Liver (tissue), 9 donors: ENCODE measurements around the gene GSAP. TPM values are rescaled to one million over a fixed set of nuclear protein-coding genes. Genes with fewer than 3 reads are reported as not detected.
A peak's percentile ranks its signal among the peaks of the same experiment; 100 is the strongest.

ENCODE experiments used
- DNase-seq: peaks from one replicate; pipeline ENCODE4 v3.0.0-alpha.2; 2017; ENCODE audit warnings: low spot score
- H3K27ac ChIP-seq, 2 donors: one replicate each; pipeline ENCODE4 v1.7.0; 2013; ENCODE audit warnings: inconsistent platforms in 2 of 2, low read length in 2 of 2, control low read depth in 1 of 2, low read depth in 1 of 2, mild to moderate bottlenecking in 1 of 2
- H3K27me3 ChIP-seq, 4 donors: one replicate each; pipeline versions ENCODE4 v1.6.1 to v1.7.0; 2013; ENCODE audit warnings: low read length in 3 of 4, inconsistent platforms in 1 of 4, mild to moderate bottlenecking in 1 of 4, moderate library complexity in 1 of 4; ENCODE audit not compliant: control insufficient read depth in 4 of 4, insufficient read depth in 4 of 4
- H3K36me3 ChIP-seq, 4 donors: one replicate each; pipeline versions ENCODE4 v1.6.1 to v1.7.0; 2013; ENCODE audit warnings: low read length in 3 of 4, mild to moderate bottlenecking in 3 of 4, low read depth in 1 of 4, moderate library complexity in 1 of 4; ENCODE audit not compliant: control insufficient read depth in 4 of 4, insufficient read depth in 3 of 4
- H3K4me1 ChIP-seq, 4 donors: one replicate each; pipeline versions ENCODE4 v1.6.1 to v1.7.0; 2013; ENCODE audit warnings: low read length in 3 of 4, mild to moderate bottlenecking in 3 of 4, moderate library complexity in 1 of 4; ENCODE audit not compliant: control insufficient read depth in 4 of 4, insufficient read depth in 4 of 4
- H3K4me3 ChIP-seq, 3 donors: one replicate each; pipeline versions ENCODE4 v1.6.1 to v1.7.0; 2013; ENCODE audit warnings: low read length in 3 of 3, control low read depth in 1 of 3, low read depth in 1 of 3, mild to moderate bottlenecking in 1 of 3
- H3K9ac ChIP-seq, 2 donors: one replicate each; pipeline ENCODE4 v1.7.0; 2013; ENCODE audit warnings: low read length in 2 of 2, mild to moderate bottlenecking in 2 of 2, moderate library complexity in 2 of 2, control low read depth in 1 of 2, low read depth in 1 of 2
- H3K9me3 ChIP-seq, 4 donors: one replicate each; pipeline versions ENCODE4 v1.6.1 to v1.7.0; 2013; ENCODE audit warnings: low read length in 3 of 4; ENCODE audit not compliant: control insufficient read depth in 4 of 4
- CTCF ChIP-seq: fragments of 150-350 bp; IDR thresholded peaks from 2 replicates; pipeline ENCODE4 v1.5.1; 2017; ENCODE audit warnings: improper control_type of control experiment, low read depth, low read length; ENCODE audit not compliant: missing input control
- FOXA1 ChIP-seq: IDR thresholded peaks from 2 replicates; pipeline ENCODE4 v1.6.1; 2016; ENCODE audit warnings: antibody characterized with exemption
- FOXA2 ChIP-seq: IDR thresholded peaks from 2 replicates; pipeline ENCODE4 v1.6.1; 2016; ENCODE audit warnings: antibody characterized with exemption
- GABPA ChIP-seq, 2 donors: IDR thresholded peaks in 1 of 2; conservative IDR thresholded peaks in 1 of 2; 2 replicates each; pipeline ENCODE4 v1.6.1; 2016; ENCODE audit warnings: antibody characterized with exemption in 2 of 2, mild to moderate bottlenecking in 1 of 2, moderate library complexity in 1 of 2
- MAX ChIP-seq: IDR thresholded peaks from 2 replicates; pipeline ENCODE4 v1.6.1; 2016; ENCODE audit warnings: antibody characterized with exemption
- NR2F2 ChIP-seq: IDR thresholded peaks from 2 replicates; pipeline ENCODE4 v1.6.1; 2016; ENCODE audit warnings: antibody characterized with exemption
- RAD21 ChIP-seq, 2 donors: IDR thresholded peaks; 2 replicates each; pipeline ENCODE4 v1.6.1; 2016; ENCODE audit warnings: antibody characterized with exemption in 2 of 2, mild to moderate bottlenecking in 2 of 2
- RXRA ChIP-seq, 2 donors: IDR thresholded peaks; 2 replicates each; pipeline ENCODE4 v1.6.1; 2017 to 2018; ENCODE audit warnings: antibody characterized with exemption in 2 of 2, mild to moderate bottlenecking in 1 of 2
- SP1 ChIP-seq: IDR thresholded peaks from 2 replicates; pipeline ENCODE4 v1.6.1; 2018; ENCODE audit warnings: antibody characterized with exemption, mild to moderate bottlenecking
- TAF1 ChIP-seq: conservative IDR thresholded peaks from 2 replicates; pipeline ENCODE4 v1.6.1; 2016; ENCODE audit warnings: antibody characterized with exemption, mild to moderate bottlenecking
- YY1 ChIP-seq: IDR thresholded peaks from 2 replicates; pipeline ENCODE4 v1.6.1; 2016; ENCODE audit warnings: antibody characterized with exemption, mild to moderate bottlenecking
- WGBS: extraction: QIAGEN DNeasy Blood & Tissue Kit; methylation state at CpG from one replicate; pipeline ENCODE4 v1.1.7; 2013; 5-methylcytosine and 5-hydroxymethylcytosine counted together
- polyA plus RNA-seq, 2 donors: library from polyadenylated mRNA; stranded (reverse) in 1 of 2; unstranded in 1 of 2; fragments of 200-250 nt in 1 of 2; fragments of >200 nt in 1 of 2; fragmentation: Nextera tagmentation in 1 of 2; extraction: Ambion mirVana in 1 of 2; gene quantifications; one replicate each; pipeline versions ENCODE4 v1.2.1 to v1.2.3, GENCODE V29; 2013 to 2015
- total RNA-seq, 2 donors: library from RNA; depleted of rRNA; stranded (reverse); fragments of >200 nt; gene quantifications; one replicate each; pipeline ENCODE4 v1.2.3, GENCODE V29; 2014
- TF ChIP-seq, protein P1 (sequence below): IDR thresholded peaks from 2 replicates; pipeline ENCODE4 v1.6.1; 2016; ENCODE audit warnings: antibody characterized with exemption, mild to moderate bottlenecking
- TF ChIP-seq, protein P2 (sequence below): IDR thresholded peaks from 2 replicates; pipeline ENCODE4 v1.6.1; 2016; ENCODE audit warnings: antibody characterized with exemption
- donor health status: healthy.
- donor health status: healthy.
- donor health status: healthy.
- donor health status: healthy.
- donor health status: healthy.

GSAP gene
- total and polyA plus RNA-seq, 4 donors = 4.1 to 30.9 (median 17.7) TPM

DNA sequence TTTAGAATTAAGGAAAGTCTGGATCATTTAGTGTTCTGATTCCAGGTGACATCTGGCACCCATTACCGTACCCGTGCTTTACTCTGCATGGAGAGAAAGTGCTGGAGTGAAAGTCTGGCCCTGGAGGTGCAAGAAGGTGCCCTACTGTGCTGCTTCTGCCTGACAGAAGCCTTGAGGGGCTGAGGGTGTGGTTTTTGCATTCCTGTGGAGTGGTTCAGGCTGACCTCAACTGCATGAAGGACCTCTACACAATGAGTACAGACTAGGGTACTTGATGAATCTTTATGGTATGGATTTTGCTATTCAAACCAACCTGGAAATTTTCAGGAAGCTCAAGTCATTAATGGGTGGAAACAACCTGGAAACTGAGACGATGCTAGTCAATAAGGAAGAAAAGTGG, 45.1 kb upstream of the GSAP start (continued):
- TF ChIP-seq, protein P1, sequence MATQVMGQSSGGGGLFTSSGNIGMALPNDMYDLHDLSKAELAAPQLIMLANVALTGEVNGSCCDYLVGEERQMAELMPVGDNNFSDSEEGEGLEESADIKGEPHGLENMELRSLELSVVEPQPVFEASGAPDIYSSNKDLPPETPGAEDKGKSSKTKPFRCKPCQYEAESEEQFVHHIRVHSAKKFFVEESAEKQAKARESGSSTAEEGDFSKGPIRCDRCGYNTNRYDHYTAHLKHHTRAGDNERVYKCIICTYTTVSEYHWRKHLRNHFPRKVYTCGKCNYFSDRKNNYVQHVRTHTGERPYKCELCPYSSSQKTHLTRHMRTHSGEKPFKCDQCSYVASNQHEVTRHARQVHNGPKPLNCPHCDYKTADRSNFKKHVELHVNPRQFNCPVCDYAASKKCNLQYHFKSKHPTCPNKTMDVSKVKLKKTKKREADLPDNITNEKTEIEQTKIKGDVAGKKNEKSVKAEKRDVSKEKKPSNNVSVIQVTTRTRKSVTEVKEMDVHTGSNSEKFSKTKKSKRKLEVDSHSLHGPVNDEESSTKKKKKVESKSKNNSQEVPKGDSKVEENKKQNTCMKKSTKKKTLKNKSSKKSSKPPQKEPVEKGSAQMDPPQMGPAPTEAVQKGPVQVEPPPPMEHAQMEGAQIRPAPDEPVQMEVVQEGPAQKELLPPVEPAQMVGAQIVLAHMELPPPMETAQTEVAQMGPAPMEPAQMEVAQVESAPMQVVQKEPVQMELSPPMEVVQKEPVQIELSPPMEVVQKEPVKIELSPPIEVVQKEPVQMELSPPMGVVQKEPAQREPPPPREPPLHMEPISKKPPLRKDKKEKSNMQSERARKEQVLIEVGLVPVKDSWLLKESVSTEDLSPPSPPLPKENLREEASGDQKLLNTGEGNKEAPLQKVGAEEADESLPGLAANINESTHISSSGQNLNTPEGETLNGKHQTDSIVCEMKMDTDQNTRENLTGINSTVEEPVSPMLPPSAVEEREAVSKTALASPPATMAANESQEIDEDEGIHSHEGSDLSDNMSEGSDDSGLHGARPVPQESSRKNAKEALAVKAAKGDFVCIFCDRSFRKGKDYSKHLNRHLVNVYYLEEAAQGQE = no peak
- TF ChIP-seq NR2F2 = no peak

DNA sequence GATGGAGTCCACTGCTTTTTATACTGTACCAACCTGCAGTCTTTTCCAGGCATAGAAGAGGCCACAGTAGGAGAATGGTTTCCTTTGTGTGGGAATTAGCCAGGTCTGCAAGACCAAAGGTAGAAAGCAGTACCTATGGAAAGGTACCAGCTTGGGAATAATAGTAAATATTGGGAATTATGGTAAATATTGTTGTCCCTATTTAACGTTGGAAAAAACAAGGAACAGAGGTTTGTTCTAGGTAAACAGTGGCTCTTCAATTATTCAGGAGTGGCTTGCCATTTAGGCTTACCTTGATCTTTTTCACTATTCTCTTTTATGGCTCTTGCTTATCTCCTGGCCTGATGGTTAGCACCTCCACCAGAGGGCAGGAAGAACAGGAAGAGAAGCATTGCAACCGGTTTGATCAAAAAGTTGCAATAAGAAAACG, 43.9 kb upstream of the GSAP start:
- H3K4me3 ChIP-seq = no peak overlapping the region
- H3K36me3 ChIP-seq = no peaks in the 10 kb centered on the region
- H3K9ac ChIP-seq = no peak overlapping the region
- 44% methylated on average over 3 of the region's 3 CpGs for WGBS
- no peak for DNase-seq
- no peak overlapping the region for H3K27ac ChIP-seq
- no peaks in the 10 kb centered on the region for H3K27me3 ChIP-seq
- no peak for TF ChIP-seq MAX
- TF ChIP-seq RAD21 (IDR thresholded peaks at IDR 0.05) = peak; percentile 30 to 73
- H3K4me1 ChIP-seq = no peaks in the 10 kb centered on the region
- H3K9me3 ChIP-seq = no peaks in the 10 kb centered on the region

- no peak for TF ChIP-seq SP1
- TF ChIP-seq RAD21 (IDR thresholded peaks at IDR 0.05) = no peak
- TF ChIP-seq FOXA1 = no peak
- TF ChIP-seq RXRA (IDR thresholded peaks at IDR 0.05) = no peak
- TF ChIP-seq CTCF = no peak
- no peak for TF ChIP-seq YY1
- TF ChIP-seq TAF1 = no peak
- TF ChIP-seq MAX = no peak
- TF ChIP-seq, protein P1 = no peak
- TF ChIP-seq FOXA2 = no peak
- TF ChIP-seq NR2F2 = no peak
- TF ChIP-seq GABPA (IDR thresholded peaks at IDR 0.05 in 1 of 2, conservative IDR thresholded peaks at IDR 0.05 in 1 of 2) = no peak
- TF ChIP-seq, protein P2, sequence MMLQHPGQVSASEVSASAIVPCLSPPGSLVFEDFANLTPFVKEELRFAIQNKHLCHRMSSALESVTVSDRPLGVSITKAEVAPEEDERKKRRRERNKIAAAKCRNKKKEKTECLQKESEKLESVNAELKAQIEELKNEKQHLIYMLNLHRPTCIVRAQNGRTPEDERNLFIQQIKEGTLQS = no peak
- 65% methylated on average over 2 of the region's 2 CpGs for WGBS
- Histone ChIP-seq H3K4me1 (no peaks in the 10 kb centered on the region), H3K36me3 (no peaks in the 10 kb centered on the region), H3K4me3 (no peak overlapping the region), H3K27me3 (no peaks in the 10 kb centered on the region), H3K9ac (no peak overlapping the region), H3K27ac (no peak overlapping the region), H3K9me3 (no peaks in the 10 kb centered on the region)
- no peak for DNase-seq
Measured at GRCh38 chr7:77459311-77459726, 43.2 kb upstream of the GSAP start.
